Central memory CD4-positive, alpha-beta T cell (primary cell): ENCODE measurements around the gene MFGE8.

Experiments used
- DNase-seq: peaks from one replicate; pipeline ENCODE4 v3.0.0; 2022

Gene MFGE8

DNA sequence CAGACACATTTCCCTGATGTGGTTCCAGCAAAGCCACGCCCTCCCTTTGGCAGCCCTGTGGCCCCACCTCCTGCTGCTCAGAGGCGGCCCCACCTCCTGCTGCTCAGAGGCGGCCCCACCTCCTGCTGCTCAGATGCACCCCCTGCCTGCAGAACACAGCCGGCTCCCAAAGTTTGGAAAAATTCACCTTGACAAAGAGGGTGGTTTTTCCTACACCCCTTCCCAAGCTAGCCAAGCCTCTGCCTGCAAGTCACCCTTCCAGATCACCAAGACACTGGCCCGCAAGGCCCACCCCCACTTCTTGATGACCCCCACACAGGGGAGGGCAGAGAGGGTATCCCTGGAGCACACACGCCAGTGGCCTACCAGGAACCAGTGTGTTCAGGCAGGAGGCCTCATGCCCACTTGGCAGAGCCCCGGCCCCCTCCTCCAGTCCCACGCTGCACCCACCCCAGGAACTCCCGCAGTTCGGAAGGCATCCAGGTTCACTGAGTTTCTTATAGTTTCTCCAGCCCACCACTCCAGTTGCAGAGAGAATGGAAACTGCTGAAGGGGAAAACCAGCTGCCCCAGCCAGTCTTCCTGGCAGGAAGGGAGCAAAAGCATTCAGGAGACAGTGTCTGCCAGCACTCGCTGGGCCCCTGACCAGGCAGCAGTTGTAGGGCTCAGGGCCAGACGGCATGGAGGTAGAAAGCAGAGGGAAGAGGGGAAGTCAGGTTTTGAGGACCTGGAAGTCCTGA lies 15.6 kb downstream of the MFGE8 start:
- DNase-seq, result peak; percentile 85

DNA sequence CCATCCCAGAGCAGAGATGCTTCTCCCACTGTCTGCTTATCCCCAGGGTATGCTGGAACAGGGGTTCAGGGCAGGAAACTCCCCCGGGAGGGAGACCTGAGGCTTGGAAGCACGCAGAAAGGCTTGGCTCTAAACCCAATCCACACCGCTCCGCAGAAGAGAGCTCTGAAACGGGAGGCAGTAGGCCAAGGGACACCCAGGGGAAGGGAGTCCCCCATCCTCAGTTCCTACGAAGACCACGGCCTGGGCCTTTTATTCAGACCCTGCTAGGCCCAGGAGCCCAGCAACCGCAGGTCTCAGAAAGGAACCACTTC lies 16.1 kb downstream of the MFGE8 start:
- no peak for DNase-seq

DNA sequence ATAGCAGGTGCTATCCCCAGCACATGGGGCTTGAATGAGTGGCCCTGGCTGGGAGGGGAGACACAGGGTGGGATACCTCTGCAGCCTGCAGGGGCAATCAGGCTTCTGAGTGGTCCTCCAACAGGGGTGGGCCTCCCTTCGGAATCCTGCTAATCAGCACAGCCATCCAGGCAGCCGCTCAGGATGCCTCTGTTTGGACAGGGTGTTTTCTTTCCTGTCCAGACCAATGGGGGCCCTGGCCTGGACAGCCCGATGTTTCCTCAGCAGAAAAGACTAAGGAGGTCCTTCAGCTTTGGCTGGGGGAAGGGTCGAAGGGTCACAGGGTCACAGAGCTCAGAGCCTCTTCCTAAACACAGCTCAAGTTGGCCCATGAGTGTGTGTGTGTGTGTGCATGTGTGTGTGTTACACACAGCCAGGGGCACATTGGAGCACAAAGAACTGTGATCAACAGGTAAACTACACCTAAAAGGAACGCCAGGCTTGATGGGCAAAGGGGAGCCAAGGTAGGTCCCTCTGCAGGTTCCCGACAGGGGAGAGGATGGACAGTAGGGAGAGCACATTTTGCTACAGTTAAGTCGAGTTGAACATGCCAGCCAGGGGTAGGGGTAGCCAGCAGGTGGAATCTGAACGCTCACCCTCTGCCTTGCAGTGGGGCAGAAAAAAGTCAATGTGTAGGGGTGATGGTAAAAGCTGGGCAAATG lies 16.7 kb downstream of the MFGE8 start:
- no peak for DNase-seq

DNA sequence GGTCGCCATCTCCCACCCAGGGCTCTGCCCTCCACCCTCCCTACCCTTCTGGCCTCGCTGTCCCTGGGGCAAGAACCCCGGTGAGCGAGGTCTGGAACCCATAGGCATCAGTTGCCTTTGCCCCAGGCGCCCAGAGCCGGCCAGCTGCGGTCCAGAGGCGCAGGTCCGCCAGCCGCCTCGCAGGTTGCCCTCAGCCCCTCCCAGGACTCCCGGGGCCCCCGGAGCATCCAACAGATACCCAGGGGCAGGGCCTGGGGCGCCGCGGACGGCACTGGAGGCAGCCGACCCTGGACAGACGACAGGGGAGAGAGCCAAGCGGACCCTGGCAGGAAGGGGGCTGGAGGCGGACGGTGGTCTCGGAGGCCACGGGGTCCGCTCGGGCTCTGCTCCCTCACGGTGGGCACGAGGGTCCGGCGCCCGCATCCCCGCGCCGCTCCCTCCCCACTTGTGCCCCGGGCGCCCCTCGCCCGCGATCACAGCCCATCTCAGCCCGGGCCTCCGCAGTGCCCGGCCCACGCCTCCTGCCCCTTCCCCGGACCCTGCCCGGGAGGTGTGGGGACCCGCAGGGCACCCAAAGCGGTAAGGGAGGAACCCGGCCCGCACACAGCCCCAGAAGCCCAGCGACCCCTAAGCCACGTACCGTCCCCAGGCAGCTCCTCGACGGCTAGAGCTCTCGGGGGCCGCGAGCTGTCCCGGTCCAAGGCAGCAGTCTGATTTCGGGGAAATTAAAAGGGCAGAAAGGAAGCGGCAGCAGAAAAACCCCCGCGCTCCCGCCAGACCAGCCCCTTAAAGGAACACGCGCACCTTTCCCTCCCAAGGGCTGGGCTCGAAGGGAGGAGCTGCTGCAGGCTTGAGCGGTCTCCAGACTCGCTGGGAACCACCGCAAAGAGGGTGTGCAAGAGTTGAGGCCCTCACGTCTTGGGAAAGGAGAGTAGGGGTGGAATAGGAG lies 18.1 kb downstream of the MFGE8 start, which contains the start of gene HAPLN3:
Gene HAPLN3, minus strand, starts transcription at position 726 of the 949 bp plus-strand sequence. CDS start 8,246 bp downstream, outside the sequence.
- peak; percentile 51 for DNase-seq

DNA sequence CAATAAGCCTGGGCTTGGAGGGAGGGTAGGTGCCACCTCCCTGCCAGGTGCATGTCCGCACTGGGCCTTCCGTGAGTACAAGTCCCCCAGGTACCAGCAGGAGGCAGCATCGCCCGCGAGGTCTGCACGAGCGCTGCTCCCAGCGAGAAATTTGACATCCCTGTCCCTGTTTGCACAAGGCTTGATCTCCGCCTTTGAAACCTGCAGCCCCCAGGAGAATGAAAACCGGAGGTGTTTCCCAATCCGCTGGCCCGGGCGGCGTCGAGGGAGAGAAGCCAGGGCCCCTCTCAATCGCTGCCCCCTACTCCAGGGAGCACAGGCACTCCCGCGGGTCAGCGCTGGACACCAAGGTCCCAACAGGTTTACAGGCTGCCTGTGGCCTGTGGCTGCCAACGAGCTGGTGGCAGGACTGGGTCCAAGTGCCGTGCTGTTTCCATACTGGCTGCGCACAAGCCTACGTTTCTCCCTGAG lies 18.8 kb downstream of the MFGE8 start:
- DNase-seq, result peak; percentile 81

DNA sequence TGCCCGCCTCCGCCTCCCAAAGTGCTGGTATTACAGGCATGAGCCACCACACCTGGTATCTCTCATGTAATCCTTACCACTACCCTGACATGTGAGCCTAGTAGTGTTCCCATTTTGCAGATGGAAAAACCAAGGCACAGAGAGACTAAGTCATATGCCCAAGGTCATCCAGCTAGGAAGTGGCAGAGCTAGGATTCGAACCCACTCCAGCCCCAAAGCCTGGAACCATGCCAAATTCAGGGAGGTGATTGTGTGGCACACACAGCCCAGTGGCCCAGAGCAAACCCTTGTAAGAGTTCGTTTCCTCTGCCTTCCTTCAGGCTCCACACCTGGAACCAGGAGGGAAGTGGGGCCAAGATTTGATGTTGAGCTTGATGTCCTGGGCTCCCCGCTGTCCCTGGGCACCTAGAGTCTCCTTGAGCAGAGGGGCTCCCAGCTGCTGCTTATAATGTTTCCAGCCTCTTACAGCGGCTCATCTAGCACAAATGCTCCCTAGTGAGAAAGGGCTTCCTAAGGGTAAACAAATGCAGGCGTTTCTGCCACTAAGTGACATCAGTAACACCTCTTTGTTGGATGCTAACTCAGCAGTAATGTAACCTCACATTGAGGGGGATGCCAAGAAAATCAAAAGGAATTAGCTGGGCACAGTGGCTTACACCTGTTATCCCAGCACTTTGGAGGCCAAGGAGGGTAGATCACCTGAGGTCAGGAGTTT lies 21.5 kb downstream of the MFGE8 start:
- DNase-seq, result no peak

DNA sequence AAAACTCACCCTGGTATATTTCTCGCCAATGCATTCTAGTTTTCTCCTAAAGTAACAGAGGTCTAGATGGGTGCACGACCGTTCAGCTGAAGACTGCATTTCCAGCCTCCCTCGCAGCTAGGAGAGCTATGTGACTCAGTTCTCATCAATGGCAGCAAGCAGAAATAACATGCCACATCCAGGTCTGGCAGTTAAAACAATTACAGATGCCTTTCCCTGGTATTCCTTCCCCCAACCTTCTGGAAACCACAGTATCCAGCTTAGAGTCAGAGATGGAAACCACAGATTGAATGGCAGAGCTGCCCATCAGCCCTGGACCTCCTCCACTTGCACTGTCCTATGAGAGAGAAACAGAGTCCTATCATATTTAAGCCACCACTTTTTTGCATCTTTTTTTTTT lies 22.7 kb downstream of the MFGE8 start:
- no peak for DNase-seq

DNA sequence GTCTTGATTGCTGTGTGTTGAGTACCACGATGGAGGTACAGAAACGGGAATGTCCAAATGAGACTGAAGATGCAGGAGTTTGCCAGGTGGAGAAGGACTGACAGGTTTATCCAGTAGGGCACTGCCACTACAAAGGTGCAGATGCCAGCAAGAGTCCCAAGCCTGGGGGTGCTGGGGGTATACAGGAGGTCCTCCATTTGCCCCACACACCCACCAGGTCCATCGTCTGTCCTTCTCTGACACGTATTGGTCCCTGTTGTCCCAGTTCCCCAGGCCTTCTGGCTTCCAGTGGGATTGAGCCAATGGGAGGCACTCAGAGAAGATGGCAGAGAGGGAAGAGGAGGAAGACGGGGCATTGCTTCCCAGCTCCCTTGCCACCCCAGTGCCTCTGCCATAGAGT lies 24.5 kb downstream of the MFGE8 start:
- no peak for DNase-seq

DNA sequence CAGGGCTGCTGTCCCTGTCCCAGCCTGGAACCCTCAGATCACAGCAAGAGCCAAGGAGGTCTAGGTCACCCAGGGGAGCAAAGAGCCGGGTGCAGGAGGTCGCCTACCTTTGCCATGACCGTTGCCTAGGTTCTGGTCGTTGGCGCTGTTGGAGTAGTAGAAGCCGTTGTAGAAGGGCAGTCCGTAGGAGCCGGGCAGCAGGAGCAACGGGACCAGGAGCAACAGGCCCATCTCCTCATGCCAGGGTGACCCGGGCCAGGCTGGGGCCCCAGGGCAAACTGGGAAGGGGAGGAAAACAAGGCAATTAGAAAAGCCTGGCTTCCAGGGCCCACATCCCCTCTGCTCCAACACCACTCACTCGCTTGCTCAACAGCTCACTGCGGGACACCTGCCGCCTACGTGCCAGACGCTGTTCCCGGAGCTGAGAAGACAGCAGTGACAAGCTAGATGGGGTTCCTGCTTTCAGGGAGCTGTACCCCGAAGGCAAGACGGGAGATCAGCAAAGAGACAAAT lies 26.1 kb downstream of the MFGE8 start:
- DNase-seq, result no peak

DNA sequence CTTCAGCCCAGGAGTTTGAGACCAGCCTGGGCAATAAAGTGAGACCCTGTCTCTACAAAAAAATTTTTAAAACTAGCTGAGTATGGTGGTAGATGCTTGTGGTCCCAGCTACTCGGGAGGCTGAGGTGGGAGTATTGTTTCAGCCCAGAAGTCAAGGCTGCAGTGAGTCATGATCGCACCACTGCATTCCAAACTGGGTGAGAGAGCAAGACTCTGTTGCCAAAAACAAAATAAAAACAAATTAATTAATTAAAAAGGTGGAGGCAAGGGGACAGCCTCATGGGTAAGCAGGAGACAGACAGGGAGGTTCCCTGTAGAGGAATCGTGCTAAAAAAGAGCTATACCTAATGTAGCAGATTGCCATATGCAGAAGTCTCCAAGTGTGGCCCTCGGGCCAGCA lies 30.4 kb downstream of the MFGE8 start:
- no peak for DNase-seq

DNA sequence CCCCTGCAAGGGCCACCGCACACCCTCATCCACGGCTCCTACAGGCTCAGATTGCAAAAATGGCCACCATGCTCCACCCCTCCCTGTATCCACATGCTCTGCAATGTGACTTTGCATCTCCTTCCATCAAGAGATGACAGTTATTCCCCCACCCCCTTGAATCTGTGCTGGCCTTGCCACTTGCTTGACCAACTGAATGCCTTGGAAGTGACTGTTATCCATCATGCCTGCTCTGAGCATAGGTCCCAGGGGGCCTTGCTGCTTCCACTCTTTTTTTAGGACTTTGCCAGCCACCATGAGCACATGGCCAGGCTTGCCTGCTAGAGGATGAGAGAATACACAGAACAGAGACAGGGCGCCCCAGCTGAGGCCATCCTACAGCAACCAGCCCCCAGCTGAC lies 31.4 kb downstream of the MFGE8 start:
- no peak for DNase-seq

DNA sequence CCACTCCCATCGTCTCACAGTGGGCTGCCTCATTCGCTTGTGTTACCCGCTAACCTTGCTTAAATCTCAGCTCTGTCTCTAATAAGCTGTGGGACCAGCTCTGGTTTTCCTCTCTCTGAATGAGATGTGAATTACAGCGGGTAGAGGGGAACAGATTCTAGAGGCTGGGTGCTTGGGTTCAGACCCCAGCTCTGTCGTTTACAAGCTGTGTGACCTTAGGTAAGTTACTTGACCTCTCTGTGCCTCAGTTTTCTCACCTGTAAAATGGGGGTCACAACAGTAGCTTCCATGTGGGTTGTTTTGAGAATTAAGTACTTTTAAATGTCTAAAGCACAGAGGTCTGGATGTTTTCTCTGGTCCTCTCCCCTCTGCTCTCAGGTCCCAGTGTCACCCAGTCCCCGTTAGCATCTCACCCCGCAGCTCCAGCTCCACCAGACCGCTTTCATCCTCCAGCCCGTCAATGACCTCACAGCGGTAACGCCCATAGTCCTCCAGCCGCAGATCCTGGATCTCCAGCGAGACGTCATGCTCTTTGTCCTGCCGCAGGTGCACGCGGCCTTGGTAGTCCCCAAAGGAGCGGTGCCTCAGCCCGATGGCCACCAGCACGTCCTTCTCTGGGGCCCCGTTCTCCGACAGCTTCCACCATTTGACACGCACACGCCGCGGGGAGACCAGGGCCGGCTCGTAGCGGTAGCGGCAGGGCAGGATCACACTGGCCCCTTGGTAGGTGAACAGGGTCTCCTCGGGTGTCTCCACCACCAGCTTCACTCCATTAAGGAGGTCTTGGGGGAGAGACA lies 32.0 kb downstream of the MFGE8 start:
- no peak for DNase-seq

DNA sequence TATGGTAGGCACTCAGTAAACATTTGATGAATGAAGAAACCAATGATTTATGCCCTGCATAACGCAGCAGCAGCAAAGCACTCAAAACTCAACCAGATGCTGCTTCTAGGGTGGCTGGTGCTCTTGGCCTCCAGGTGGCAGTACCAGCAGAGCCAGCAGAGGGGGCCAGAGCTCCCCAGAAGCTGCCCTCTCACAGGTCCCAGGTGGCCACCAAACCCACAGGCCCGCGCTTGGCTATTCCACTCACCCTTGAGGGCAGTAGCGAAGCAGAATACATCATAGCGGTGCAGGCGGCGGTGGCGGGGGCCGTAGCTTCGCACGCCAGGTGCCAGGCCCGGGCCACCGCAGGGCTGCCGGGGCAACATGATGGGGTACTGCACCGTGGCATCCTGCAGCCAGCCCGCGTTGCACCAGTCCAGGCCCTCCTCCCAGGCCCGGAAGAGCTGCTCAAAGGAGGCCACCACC lies 34.4 kb downstream of the MFGE8 start:
- DNase-seq, result peak; percentile 7

DNA sequence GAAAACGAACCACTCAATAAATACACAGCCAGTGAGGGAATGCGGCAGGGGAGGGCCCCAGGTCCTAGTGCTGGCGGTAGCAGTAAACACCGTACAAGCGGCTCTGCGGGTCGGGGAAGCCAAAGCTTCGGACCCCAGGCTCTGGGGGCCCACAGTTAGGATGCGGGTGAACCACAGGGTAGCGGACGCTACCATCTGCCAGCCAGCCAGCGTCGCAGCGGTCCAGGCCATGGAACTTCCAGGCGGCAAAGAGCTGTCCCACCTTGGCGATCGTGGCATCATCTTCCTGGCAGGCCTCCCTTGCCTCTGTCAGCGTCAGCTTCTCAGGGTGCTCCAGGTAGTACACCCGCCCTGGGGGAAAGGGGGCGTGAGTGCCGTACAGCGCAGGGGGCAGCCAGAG lies 35.3 kb downstream of the MFGE8 start:
- DNase-seq, result no peak

DNA sequence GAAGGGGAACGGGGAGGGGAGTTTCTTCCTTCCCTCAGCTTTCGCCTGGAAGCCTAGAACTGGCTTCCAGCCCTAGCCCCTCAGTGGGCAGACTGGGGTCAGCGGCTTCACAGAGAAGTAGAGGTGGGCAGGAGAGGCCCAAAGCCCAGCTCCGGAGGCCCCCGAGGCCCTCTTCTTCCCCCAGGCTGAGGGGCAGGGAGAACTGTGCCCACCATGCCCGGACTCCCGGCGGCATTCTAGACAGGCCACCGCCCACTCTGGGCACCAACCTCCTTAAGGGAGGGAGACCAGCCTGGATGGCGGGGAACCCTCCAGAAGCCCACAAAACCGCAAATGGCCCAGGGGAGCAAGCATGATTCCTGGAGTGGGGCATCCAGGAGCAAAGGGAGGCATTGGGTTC lies 35.8 kb downstream of the MFGE8 start:
- no peak for DNase-seq

DNA sequence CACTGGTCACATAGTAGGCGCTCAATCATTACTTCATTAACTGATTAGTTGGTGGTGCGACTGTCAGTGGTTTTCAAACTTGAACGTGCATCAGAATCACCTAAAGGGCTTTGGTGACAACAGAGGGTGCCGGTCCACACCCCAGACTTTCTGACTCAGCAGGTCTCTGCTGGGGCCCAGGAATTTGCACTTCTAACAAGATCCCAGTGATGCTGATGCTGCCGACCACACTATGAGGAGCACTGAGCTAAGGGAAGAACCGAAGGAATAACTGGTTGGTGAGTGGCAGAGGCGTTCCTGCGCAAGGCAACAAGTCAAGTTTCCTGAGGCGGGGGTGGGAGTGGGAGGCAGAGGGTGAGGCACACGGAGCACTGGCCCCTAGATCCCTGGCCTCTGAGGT lies 36.6 kb downstream of the MFGE8 start:
- no peak for DNase-seq

DNA sequence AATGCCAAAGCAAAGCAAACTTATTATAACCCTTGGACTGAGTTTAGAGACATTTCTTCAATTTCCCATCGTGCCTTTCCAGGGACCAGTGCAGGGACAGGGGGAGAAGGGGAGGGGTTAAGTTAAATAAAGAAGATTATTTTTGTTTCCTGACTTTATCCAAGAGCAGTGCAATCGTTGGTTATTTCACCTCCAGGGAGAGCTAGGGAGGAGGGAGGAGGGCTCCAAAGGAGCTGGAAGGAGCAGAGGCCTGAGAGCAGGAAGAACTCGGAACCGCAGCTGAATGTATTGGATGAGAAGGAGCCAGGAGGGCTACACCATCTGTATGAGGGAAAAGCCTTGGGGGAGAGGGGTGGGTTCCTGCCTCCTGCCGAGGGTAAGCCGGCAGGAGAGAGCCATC lies 38.5 kb downstream of the MFGE8 start:
- DNase-seq, result no peak

DNA sequence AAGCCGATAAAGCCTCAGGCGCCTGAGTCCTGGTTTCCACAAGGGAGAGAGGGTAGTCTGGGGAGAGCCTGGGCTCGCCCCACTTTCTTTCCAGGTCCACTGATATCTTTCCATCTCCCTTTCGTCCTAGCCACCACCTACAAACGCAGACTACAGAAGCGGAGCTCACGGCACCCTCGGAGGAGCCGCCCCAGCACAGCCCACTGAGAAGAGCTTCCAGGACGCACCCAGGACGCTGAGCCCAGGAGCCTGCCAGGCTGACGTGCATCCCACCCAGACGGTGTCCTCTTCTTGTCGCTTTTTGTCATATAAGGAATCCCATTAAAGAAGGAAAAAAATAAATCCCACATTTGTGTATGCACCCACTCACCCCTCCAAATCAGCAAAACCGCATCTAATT lies 38.9 kb downstream of the MFGE8 start:
- no peak for DNase-seq

DNA sequence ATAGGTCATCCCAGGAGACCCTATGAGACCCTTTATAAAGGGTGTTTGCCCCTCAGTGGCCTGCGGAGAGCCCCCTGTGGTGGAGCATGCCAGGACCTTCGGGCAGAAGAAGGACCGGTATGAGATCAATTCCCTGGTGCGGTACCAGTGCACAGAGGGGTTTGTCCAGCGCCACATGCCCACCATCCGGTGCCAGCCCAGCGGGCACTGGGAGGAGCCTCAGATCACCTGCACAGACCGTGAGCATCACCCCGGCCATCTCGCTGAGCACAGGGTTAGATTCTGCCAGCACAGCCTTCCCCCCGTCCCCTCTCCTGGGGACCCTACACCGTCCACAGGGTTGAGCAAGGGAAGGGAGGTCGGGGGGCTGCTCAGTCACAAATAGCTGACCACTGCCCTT lies 39.4 kb downstream of the MFGE8 start:
- DNase-seq, result no peak

DNA sequence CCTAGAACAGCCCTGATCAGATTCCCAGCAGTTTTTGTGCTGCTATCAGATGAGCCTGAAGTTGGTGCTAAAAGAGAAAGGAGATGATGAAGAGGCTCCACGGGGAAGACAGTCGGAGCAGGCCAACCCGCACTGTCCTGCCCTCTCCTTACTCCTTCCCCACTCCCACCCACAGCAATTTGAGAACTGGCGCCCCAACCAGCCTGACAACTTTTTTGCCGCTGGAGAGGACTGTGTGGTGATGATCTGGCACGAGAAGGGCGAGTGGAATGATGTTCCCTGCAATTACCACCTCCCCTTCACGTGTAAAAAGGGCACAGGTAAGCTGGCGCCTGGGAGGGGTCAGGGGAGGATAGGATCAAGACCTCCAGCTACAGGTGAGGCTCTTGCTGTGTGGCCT lies 40.5 kb downstream of the MFGE8 start:
- DNase-seq, result no peak

DNA sequence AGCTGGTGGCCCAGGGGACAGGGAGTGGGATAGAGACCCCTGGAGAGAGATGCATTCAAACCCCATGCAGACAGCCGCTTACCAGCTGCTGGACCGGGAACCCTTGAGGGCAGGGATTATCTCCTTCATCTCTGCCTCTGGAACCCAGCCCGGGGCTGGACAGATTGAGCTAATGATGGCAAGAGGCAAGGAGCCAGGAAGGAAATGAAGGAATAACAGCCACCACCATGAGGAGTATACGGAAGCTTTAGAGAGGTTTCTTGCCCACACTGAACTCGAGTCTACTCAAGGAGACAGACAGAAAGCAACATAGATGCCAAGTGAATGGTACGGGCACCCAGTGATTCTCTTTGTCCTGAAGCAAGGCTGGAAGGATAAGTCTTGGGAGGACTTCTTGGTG lies 41.1 kb downstream of the MFGE8 start:
- DNase-seq, result no peak

DNA sequence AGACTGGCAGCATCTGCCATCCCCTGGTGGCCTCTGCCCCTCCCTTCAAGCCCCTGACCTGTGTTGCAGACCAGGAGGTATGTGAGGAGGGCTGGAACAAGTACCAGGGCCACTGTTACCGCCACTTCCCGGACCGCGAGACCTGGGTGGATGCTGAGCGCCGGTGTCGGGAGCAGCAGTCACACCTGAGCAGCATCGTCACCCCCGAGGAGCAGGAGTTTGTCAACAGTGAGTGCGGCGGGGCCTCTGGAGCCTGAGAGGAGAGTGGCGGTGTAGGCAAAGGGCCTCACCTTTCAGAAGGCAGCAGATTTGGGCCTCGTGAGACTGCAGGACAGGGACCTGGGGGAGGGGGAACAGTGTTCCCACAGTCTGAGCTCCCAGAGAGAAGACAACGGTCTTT lies 41.9 kb downstream of the MFGE8 start:
- DNase-seq, result no peak
